H1 (cell line): ENCODE results near the gene TRNAU1AP. TPM values are rescaled to one million over a fixed set of nuclear protein-coding genes. Genes with fewer than 3 reads are reported as not detected.

Experiments used
- BACH1 ChIP-seq: IDR thresholded peaks from 2 replicates; pipeline ENCODE4 v1.6.1; 2012; ENCODE audit warnings: low read length, improper control_type of control experiment
- CBX5 ChIP-seq: fragments of 300-800, 300-1000 bp; sonication (generic); IDR thresholded peaks from 2 replicates; pipeline ENCODE4 v1.7.1; 2016; ENCODE audit warnings: antibody characterized with exemption, low read length, low read depth
- CBX8 ChIP-seq: fragments of 300-800, 300-1000 bp; sonication (generic); IDR thresholded peaks from 2 replicates; pipeline ENCODE4 v1.7.1; 2016; ENCODE audit warnings: low read depth, low read length, borderline replicate concordance
- CTCF ChIP-seq, 3 experiments: IDR thresholded peaks; 1 replicate in 2 of 3; 2 replicates in 1 of 3; pipeline versions ENCODE4 v1.5.1 to v1.6.1; 2011; ENCODE audit warnings: low read length in 3 of 3, mild to moderate bottlenecking in 3 of 3, inconsistent platforms in 2 of 3, low read depth in 1 of 3, moderate library complexity in 1 of 3; ENCODE audit not compliant: insufficient read depth in 1 of 3; ENCODE audit errors: control extremely low read depth in 1 of 3
- EZH2 ChIP-seq: fragments of 200-600 bp; sonication (generic); IDR thresholded peaks from 2 replicates; pipeline ENCODE4 v1.7.1; 2012; ENCODE audit warnings: low read depth, mild to moderate bottlenecking, moderate library complexity, low read length, inconsistent platforms; ENCODE audit not compliant: severe bottlenecking
- GABPA ChIP-seq: IDR thresholded peaks from 2 replicates; pipeline ENCODE4 v1.6.1; 2011; ENCODE audit warnings: mild to moderate bottlenecking, low read length, moderate library complexity, borderline replicate concordance; ENCODE audit not compliant: insufficient read depth
- HDAC2 ChIP-seq, 2 experiments: fragments of 300-600 bp in 1 of 2; sonication (generic) in 1 of 2; IDR thresholded peaks; 2 replicates each; pipeline ENCODE4 v1.6.1; 2011 to 2012; ENCODE audit warnings: low read depth in 2 of 2, low read length in 2 of 2, mild to moderate bottlenecking in 2 of 2, moderate library complexity in 2 of 2, borderline replicate concordance in 1 of 2, inconsistent platforms in 1 of 2
- HDAC6 ChIP-seq: IDR thresholded peaks from one replicate; pipeline ENCODE4 v1.7.1; 2012; ENCODE audit warnings: low read depth, mild to moderate bottlenecking, inconsistent platforms, low read length, moderate library complexity
- JUND ChIP-seq: IDR thresholded peaks from 2 replicates; pipeline ENCODE4 v1.6.1; 2011; ENCODE audit warnings: mild to moderate bottlenecking, improper control_type of control experiment, low read length
- KDM5A ChIP-seq: fragments of 200-600 bp; IDR thresholded peaks from 2 replicates; pipeline ENCODE4 v1.7.1; 2012; ENCODE audit warnings: mild to moderate bottlenecking, low read length, inconsistent platforms, mixed read lengths
- MAFK ChIP-seq: IDR thresholded peaks from 2 replicates; pipeline ENCODE4 v1.6.1; 2012; ENCODE audit warnings: low read depth, mild to moderate bottlenecking, improper control_type of control experiment, low read length
- PHF8 ChIP-seq: fragments of 200-600 bp; sonication (generic); conservative IDR thresholded peaks from 2 replicates; pipeline ENCODE4 v1.7.1; 2012; ENCODE audit warnings: low read depth, mild to moderate bottlenecking, inconsistent platforms, low read length, moderate library complexity
- POU5F1 ChIP-seq: IDR thresholded peaks from 2 replicates; pipeline ENCODE4 v1.6.1; 2011; ENCODE audit warnings: low read depth, mild to moderate bottlenecking, low read length, moderate library complexity
- RAD21 ChIP-seq, 2 experiments: IDR thresholded peaks in 1 of 2; conservative IDR thresholded peaks in 1 of 2; 2 replicates each; pipeline ENCODE4 v1.6.1; 2011; ENCODE audit warnings: low read depth in 2 of 2, low read length in 2 of 2, improper control_type of control experiment in 1 of 2, inconsistent platforms in 1 of 2, mild to moderate bottlenecking in 1 of 2, moderate library complexity in 1 of 2
- RBBP5 ChIP-seq: IDR thresholded peaks from 2 replicates; pipeline ENCODE4 v1.7.1; 2012; ENCODE audit warnings: low read depth, mild to moderate bottlenecking, inconsistent platforms, low read length, moderate library complexity, borderline replicate concordance
- SAP30 ChIP-seq: fragments of 300-600 bp; sonication (generic); IDR thresholded peaks from 2 replicates; pipeline ENCODE4 v1.7.1; 2012; ENCODE audit warnings: low read length, moderate library complexity, mild to moderate bottlenecking, inconsistent platforms; ENCODE audit not compliant: insufficient read depth, insufficient replicate concordance
- SUZ12 ChIP-seq: fragments of 200-600 bp; sonication (generic); IDR thresholded peaks from 2 replicates; pipeline ENCODE4 v1.6.1; 2012; ENCODE audit warnings: mild to moderate bottlenecking, inconsistent platforms, low read length, moderate library complexity, mixed read lengths
- TBP ChIP-seq: IDR thresholded peaks from 2 replicates; pipeline ENCODE4 v1.6.1; 2011; ENCODE audit warnings: low read depth, low read length, improper control_type of control experiment
- ZNF274 ChIP-seq: IDR thresholded peaks from 2 replicates; pipeline ENCODE4 v1.7.0; 2012; ENCODE audit warnings: low read length, borderline replicate concordance; ENCODE audit errors: extremely low read depth
- polyA plus RNA-seq, 7 experiments: library from polyadenylated mRNA; depleted of rRNA in 3 of 7; stranded (reverse) in 5 of 7; unstranded in 2 of 7; fragments of >200 nt in 5 of 7; fragments of 200-250 nt in 2 of 7; gene quantifications; 1 replicate in 5 of 7; 2 replicates in 1 of 7; 4 replicates in 1 of 7; pipeline versions ENCODE4 v1.2.1 to v1.2.3, GENCODE V29; 2011 to 2013; ENCODE audit warnings: missing spikeins in 2 of 7, mixed read lengths in 2 of 7
- total RNA-seq: library from RNA; stranded (reverse); fragmentation: NEBNext Ultra II Directional; extraction: Animal tissue kit (Norgen Biotek cat#: 25700); gene quantifications from 2 replicates; pipeline ENCODE4 v1.2.1, GENCODE V29; 2021
- TF ChIP-seq, protein P1 (sequence below): IDR thresholded peaks from 2 replicates; pipeline ENCODE4 v1.6.1; 2012; ENCODE audit warnings: inconsistent platforms

TRNAU1AP gene
- total and polyA plus RNA-seq, 2 of the 8 experiments (the other 6 are each of a cell fraction or from before 2014, with no cell fraction given), result 35.2 to 37.1 TPM

- TF ChIP-seq HDAC2 (IDR thresholded peaks at IDR 0.05; ENCODE audit: borderline replicate concordance in 1 of 2, low read depth in 2 of 2, low read length in 2 of 2) (no peak), TBP (peak; percentile 45; the same call in 1 of the 2 replicates), BACH1 (no peak), ZNF274 (no peak), PHF8 (0 out of 2 replicates have a peak, but pooled peaks have one; percentile 14), CBX8 (no peak), EZH2 (peak; percentile 36), RBBP5 (no peak), RAD21 (IDR thresholded peaks at IDR 0.05 in 1 of 2, conservative IDR thresholded peaks at IDR 0.05 in 1 of 2; ENCODE audit: low read depth in 2 of 2, low read length in 2 of 2) (no peak), SUZ12 (no peak), JUND (no peak), GABPA (no peak), KDM5A (no peak), SAP30 (no peak), MAFK (peak; percentile 50; the same call in 1 of the 2 replicates), HDAC6 (no peak), POU5F1 (peak; percentile 0; the same call in 1 of the 2 replicates), CTCF (IDR thresholded peaks at IDR 0.05; ENCODE audit: control extremely low read depth in 1 of 3, insufficient read depth in 1 of 3, low read depth in 1 of 3, low read length in 3 of 3) (no peak), CBX5 (no peak)
- TF ChIP-seq, protein P1, sequence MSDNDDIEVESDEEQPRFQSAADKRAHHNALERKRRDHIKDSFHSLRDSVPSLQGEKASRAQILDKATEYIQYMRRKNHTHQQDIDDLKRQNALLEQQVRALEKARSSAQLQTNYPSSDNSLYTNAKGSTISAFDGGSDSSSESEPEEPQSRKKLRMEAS, result no peak
These were observed 42.5 kb upstream of the TRNAU1AP start (continued) for GRCh38 chr1:28510273-28510969.
